GM12878 (cell line): ENCODE results near the gene RDH5. TPM values are rescaled to one million over a fixed set of nuclear protein-coding genes. Genes with fewer than 3 reads are reported as not detected.

Experiments
- BACH1 ChIP-seq: fragments of 450-650 bp; IDR thresholded peaks from 2 replicates; pipeline ENCODE4 v1.6.1; 2017; ENCODE audit warnings: mild to moderate bottlenecking, borderline replicate concordance
- BHLHE40 ChIP-seq, 2 experiments: fragments of 450-650 bp in 1 of 2; IDR thresholded peaks; 2 replicates each; pipeline ENCODE4 v1.6.1; 2011 to 2017; ENCODE audit warnings: low read depth in 2 of 2, borderline replicate concordance in 1 of 2, improper control_type of control experiment in 1 of 2, low read length in 1 of 2, mild to moderate bottlenecking in 1 of 2
- IKZF2 ChIP-seq, 2 experiments: fragments of 450-650 bp; IDR thresholded peaks; 2 replicates each; pipeline ENCODE4 v1.6.1; 2017; ENCODE audit warnings: mild to moderate bottlenecking in 2 of 2, moderate library complexity in 2 of 2
- NFIC ChIP-seq: IDR thresholded peaks from 2 replicates; pipeline ENCODE4 v1.6.1; 2012; ENCODE audit warnings: low read depth, mild to moderate bottlenecking, inconsistent platforms, low read length, moderate library complexity
- RAD51 ChIP-seq: fragments of 450-650 bp; IDR thresholded peaks from 2 replicates; pipeline ENCODE4 v1.6.1; 2016; ENCODE audit warnings: moderate library complexity, mild to moderate bottlenecking, inconsistent platforms
- SRF ChIP-seq, 2 experiments: IDR thresholded peaks; 2 replicates each; pipeline ENCODE4 v1.6.1; 2011; ENCODE audit warnings: low read depth in 2 of 2, low read length in 2 of 2, mild to moderate bottlenecking in 1 of 2, moderate library complexity in 1 of 2
- SUPT20H ChIP-seq: IDR thresholded peaks from 2 replicates; pipeline ENCODE4 v1.6.1; 2011; ENCODE audit warnings: low read depth, mild to moderate bottlenecking, low read length, moderate library complexity, borderline replicate concordance; ENCODE audit not compliant: control insufficient read depth
- TCF12 ChIP-seq: IDR thresholded peaks from 2 replicates; pipeline ENCODE4 v1.6.1; 2011; ENCODE audit warnings: low read depth, mild to moderate bottlenecking, low read length
- ZSCAN29 ChIP-seq: fragments of 450-650 bp; IDR thresholded peaks from 2 replicates; pipeline ENCODE4 v1.6.1; 2017; ENCODE audit warnings: mild to moderate bottlenecking, moderate library complexity
- polyA plus RNA-seq, 11 experiments: library from polyadenylated mRNA; depleted of rRNA in 4 of 11; unstranded in 6 of 11; stranded (reverse) in 5 of 11; fragments of >200 nt; fragmentation: Nextera tagmentation in 4 of 11; fragmentation: Illumina TruSeq in 1 of 11; extraction: Ambion mirVana in 4 of 11; extraction: Trizol in 1 of 11; gene quantifications; 1 replicate in 1 of 11; 2 replicates in 10 of 11; pipeline versions ENCODE4 v1.2.1 to v1.2.3, GENCODE V29; 2011 to 2016; ENCODE audit warnings: inconsistent platforms in 2 of 11, missing spikeins in 2 of 11, low read depth in 1 of 11
- total RNA-seq, 4 experiments: library from RNA; depleted of rRNA in 3 of 4; stranded (reverse); fragments of >200 nt in 3 of 4; fragmentation: Illumina TruSeq in 1 of 4; extraction: Trizol in 1 of 4; gene quantifications; 2 replicates each; pipeline versions ENCODE4 v1.2.1 to v1.2.3, GENCODE V29; 2013 to 2021
- TF ChIP-seq, protein P1 (sequence below): fragments of 450-650 bp; IDR thresholded peaks from 2 replicates; pipeline ENCODE4 v1.6.1; 2016; ENCODE audit warnings: mild to moderate bottlenecking
- TF ChIP-seq, protein P2 (sequence below): fragments of 450-650 bp; conservative IDR thresholded peaks from 2 replicates; pipeline ENCODE4 v1.6.1; 2017; ENCODE audit warnings: mild to moderate bottlenecking, moderate library complexity
- TF ChIP-seq, protein P3 (sequence below): fragments of 450-650 bp; formaldehyde crosslinking; IDR thresholded peaks from 2 replicates; pipeline ENCODE4 v1.5.0; 2022; ENCODE audit warnings: mild to moderate bottlenecking, missing genetic modification characterization

RDH5 gene
- total and polyA plus RNA-seq, 10 of the 15 experiments (the other 5 are each of a cell fraction or from before 2014, with no cell fraction given) = 2.6 to 11.6 (median 7.3) TPM

DNA sequence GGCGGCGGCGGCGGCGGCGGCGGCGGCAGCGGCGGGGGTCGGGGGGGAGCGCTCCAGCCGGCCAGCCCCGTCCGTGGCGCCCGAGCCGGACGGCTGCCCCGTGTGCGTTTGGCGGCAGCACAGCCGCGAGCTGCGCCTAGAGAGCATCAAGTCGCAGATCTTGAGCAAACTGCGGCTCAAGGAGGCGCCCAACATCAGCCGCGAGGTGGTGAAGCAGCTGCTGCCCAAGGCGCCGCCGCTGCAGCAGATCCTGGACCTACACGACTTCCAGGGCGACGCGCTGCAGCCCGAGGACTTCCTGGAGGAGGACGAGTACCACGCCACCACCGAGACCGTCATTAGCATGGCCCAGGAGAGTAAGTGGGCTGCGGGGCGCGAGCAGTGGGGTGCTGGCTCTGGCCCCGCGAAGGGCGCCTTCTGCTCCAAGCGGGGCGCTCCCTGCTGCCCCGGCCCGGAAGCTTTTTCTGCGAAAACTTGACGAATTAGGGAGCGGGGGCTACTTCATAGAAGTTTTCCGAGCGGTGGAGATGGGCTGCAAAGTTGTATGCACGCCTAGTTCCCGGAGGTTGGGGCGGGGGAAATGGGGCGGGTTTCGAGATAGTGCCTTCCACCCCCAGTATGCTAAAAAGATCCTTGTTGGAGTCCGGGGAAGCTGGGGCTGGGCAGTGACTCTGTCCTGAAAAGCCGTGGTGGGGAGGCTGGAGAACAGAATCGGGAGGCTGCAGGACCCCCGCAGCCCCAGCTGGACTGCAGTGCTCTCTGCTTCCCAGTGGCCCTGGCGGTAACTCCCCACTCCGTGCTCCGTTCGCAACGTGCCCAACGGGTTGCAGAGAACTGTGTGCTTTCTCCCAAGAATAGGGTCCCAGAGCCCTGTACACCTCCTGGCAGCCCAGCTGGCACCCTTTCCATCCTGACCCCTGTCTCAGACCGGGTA is 23.5 kb downstream of the RDH5 start (continued):
- TF ChIP-seq SUPT20H (no peak), TCF12 (no peak), IKZF2 (IDR thresholded peaks at IDR 0.05) (no peak), NFIC (no peak), BACH1 (no peak), SRF (IDR thresholded peaks at IDR 0.05; ENCODE audit: low read depth in 2 of 2, low read length in 2 of 2) (no peak), BHLHE40 (IDR thresholded peaks at IDR 0.05; ENCODE audit: borderline replicate concordance in 1 of 2, low read depth in 2 of 2, low read length in 1 of 2) (no peak), RAD51 (no peak), ZSCAN29 (no peak)
- TF ChIP-seq, protein P1, sequence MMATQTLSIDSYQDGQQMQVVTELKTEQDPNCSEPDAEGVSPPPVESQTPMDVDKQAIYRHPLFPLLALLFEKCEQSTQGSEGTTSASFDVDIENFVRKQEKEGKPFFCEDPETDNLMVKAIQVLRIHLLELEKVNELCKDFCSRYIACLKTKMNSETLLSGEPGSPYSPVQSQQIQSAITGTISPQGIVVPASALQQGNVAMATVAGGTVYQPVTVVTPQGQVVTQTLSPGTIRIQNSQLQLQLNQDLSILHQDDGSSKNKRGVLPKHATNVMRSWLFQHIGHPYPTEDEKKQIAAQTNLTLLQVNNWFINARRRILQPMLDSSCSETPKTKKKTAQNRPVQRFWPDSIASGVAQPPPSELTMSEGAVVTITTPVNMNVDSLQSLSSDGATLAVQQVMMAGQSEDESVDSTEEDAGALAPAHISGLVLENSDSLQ = no peak
- TF ChIP-seq, protein P2, sequence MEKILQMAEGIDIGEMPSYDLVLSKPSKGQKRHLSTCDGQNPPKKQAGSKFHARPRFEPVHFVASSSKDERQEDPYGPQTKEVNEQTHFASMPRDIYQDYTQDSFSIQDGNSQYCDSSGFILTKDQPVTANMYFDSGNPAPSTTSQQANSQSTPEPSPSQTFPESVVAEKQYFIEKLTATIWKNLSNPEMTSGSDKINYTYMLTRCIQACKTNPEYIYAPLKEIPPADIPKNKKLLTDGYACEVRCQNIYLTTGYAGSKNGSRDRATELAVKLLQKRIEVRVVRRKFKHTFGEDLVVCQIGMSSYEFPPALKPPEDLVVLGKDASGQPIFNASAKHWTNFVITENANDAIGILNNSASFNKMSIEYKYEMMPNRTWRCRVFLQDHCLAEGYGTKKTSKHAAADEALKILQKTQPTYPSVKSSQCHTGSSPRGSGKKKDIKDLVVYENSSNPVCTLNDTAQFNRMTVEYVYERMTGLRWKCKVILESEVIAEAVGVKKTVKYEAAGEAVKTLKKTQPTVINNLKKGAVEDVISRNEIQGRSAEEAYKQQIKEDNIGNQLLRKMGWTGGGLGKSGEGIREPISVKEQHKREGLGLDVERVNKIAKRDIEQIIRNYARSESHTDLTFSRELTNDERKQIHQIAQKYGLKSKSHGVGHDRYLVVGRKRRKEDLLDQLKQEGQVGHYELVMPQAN = peak; percentile 68
- TF ChIP-seq, protein P3, sequence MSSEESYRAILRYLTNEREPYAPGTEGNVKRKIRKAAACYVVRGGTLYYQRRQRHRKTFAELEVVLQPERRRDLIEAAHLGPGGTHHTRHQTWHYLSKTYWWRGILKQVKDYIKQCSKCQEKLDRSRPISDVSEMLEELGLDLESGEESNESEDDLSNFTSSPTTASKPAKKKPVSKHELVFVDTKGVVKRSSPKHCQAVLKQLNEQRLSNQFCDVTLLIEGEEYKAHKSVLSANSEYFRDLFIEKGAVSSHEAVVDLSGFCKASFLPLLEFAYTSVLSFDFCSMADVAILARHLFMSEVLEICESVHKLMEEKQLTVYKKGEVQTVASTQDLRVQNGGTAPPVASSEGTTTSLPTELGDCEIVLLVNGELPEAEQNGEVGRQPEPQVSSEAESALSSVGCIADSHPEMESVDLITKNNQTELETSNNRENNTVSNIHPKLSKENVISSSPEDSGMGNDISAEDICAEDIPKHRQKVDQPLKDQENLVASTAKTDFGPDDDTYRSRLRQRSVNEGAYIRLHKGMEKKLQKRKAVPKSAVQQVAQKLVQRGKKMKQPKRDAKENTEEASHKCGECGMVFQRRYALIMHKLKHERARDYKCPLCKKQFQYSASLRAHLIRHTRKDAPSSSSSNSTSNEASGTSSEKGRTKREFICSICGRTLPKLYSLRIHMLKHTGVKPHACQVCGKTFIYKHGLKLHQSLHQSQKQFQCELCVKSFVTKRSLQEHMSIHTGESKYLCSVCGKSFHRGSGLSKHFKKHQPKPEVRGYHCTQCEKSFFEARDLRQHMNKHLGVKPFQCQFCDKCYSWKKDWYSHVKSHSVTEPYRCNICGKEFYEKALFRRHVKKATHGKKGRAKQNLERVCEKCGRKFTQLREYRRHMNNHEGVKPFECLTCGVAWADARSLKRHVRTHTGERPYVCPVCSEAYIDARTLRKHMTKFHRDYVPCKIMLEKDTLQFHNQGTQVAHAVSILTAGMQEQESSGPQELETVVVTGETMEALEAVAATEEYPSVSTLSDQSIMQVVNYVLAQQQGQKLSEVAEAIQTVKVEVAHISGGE (CRISPR knock-in tag) = no peak
- TF ChIP-seq, all 136 proteins: peak for 12
